ENCODE results near the gene FAM184A. TPM values are rescaled to one million over a fixed set of nuclear protein-coding genes. Genes with fewer than 3 reads are reported as not detected.
"Not testable (repeated sequence)": the region's sequence is repeated elsewhere in the genome, so short reads cannot be mapped to it uniquely, and the experiment has no call there.

FAM184A gene
- total RNA-seq, 2 experiments from 2014 or later, result 3.2 to 4.8 TPM

- ChIA-PET POLR2A (no interaction called here), CTCF (interaction anchor here (0.7 to 1.4 kb wide), 4 partner anchors 48 to 87 kb away, joined by 3 to 9 read pairs (median 4); no protein-coding TSS in a partner anchor)
- TF ChIP-seq CTCF (IDR thresholded peaks at IDR 0.05), result no peak
- Mint-ChIP-seq H3K27ac (no peak overlapping the region), H3K9me3 (no peaks in the 10 kb centered on the region), H3K27me3 (no peaks in the 10 kb centered on the region), H3K4me1 (ENCODE audit: low read depth) (no peaks in the 10 kb centered on the region), H3K4me3 (no peak overlapping the region), H3K36me3 (ENCODE audit: low read depth) (no peaks in the 10 kb centered on the region)
- intact Hi-C loops (cut with micrococcal nuclease), result no loop called here
- DNase-seq, result no peak
- ATAC-seq, result no peak
These were observed 54.4 kb downstream of the FAM184A start for GRCh38 chr6:119024111-119024510.

- DNase-seq, result no peak
- Mint-ChIP-seq H3K4me3 (no peak overlapping the region), H3K9me3 (no peaks in the 10 kb centered on the region), H3K4me1 (ENCODE audit: low read depth) (no peaks in the 10 kb centered on the region), H3K27me3 (no peaks in the 10 kb centered on the region), H3K27ac (no peak overlapping the region), H3K36me3 (ENCODE audit: low read depth) (no peaks in the 10 kb centered on the region)
- ATAC-seq, result no peak
- intact Hi-C loops (cut with micrococcal nuclease), result no loop called here
- ChIA-PET POLR2A (interaction anchor here (0.6 kb wide), 1 partner anchor 851 kb away, joined by 5 read pairs; no protein-coding TSS in a partner anchor), CTCF (interaction anchor here (0.8 to 0.9 kb wide), 2 partner anchors 55 to 720 kb away, joined by 3 read pairs; no protein-coding TSS in a partner anchor)
- no peak for TF ChIP-seq CTCF (IDR thresholded peaks at IDR 0.05)
These were observed 55.7 kb downstream of the FAM184A start for GRCh38 chr6:119022796-119023195.

GRCh38 chr6:119020597-119021561 lies 57.6 kb downstream of the FAM184A start:
- POLR2A ChIA-PET, result no interaction called here
- no peak overlapping the region for H3K27ac Mint-ChIP-seq
- H3K36me3 Mint-ChIP-seq (ENCODE audit: low read depth), result no peaks in the 10 kb centered on the region
- H3K9me3 Mint-ChIP-seq, result no peaks in the 10 kb centered on the region
- CTCF ChIA-PET, result interaction anchor here (1.1 kb wide), 1 partner anchor 9 kb away, joined by 3 read pairs; no protein-coding TSS in a partner anchor
- intact Hi-C loops (cut with micrococcal nuclease), result no loop called here
- no peaks in the 10 kb centered on the region for H3K27me3 Mint-ChIP-seq
- H3K4me1 Mint-ChIP-seq (ENCODE audit: low read depth), result no peaks in the 10 kb centered on the region
- no peak overlapping the region for H3K4me3 Mint-ChIP-seq
- no peak for TF ChIP-seq CTCF (IDR thresholded peaks at IDR 0.05)
- no peak for ATAC-seq
- DNase-seq, result no peak

- POLR2A ChIA-PET; H3K27me3 Mint-ChIP-seq; H3K9me3 Mint-ChIP-seq; H3K4me3 Mint-ChIP-seq; H3K4me1 Mint-ChIP-seq (ENCODE audit: low read depth); intact Hi-C loops (cut with micrococcal nuclease); ATAC-seq; H3K27ac Mint-ChIP-seq; H3K36me3 Mint-ChIP-seq (ENCODE audit: low read depth); DNase-seq; CTCF ChIA-PET: not testable (repeated sequence)
These were observed 63.3 kb downstream of the FAM184A start for GRCh38 chr6:119015165-119015564.

- ChIA-PET POLR2A (no interaction called here), CTCF (interaction anchor here (1.5 kb wide), 1 partner anchor 98 kb away, joined by 4 read pairs; no protein-coding TSS in a partner anchor)
- DNase-seq, result no peak
- Mint-ChIP-seq H3K27ac (no peak overlapping the region), H3K27me3 (no peaks in the 10 kb centered on the region), H3K4me1 (ENCODE audit: low read depth) (no peaks in the 10 kb centered on the region), H3K9me3 (peaks cover 4% of the 10 kb centered on the region), H3K4me3 (no peak overlapping the region), H3K36me3 (ENCODE audit: low read depth) (peaks cover 6% of the 10 kb centered on the region)
- intact Hi-C loops (cut with micrococcal nuclease), result no loop called here
- ATAC-seq, result no peak
- TF ChIP-seq CTCF (IDR thresholded peaks at IDR 0.05), result no peak
These were observed 65.9 kb downstream of the FAM184A start for GRCh38 chr6:119012521-119012920.

GRCh38 chr6:119009266-119009665 lies 69.2 kb downstream of the FAM184A start:
- H3K36me3 Mint-ChIP-seq (ENCODE audit: low read depth); ATAC-seq; H3K9me3 Mint-ChIP-seq; CTCF ChIA-PET; DNase-seq; H3K27me3 Mint-ChIP-seq; H3K4me3 Mint-ChIP-seq; POLR2A ChIA-PET; H3K27ac Mint-ChIP-seq; H3K4me1 Mint-ChIP-seq (ENCODE audit: low read depth); intact Hi-C loops (cut with micrococcal nuclease): not testable (repeated sequence)

All from activated CD8-positive, alpha-beta T cell treated with anti-CD3 and anti-CD28 coated beads for 36 hours (primary cell).